Measurements from ENCODE around the gene PCDHGA12. TPM values are rescaled to one million over a fixed set of nuclear protein-coding genes. Genes with fewer than 3 reads are reported as not detected.

PCDHGA12 gene
- polyA plus RNA-seq, 1 donor (not counting 4 experiments of a cell fraction or from before 2014, with no cell fraction given) = 0.69 TPM

- no peak for FAIRE-seq
- H2AFZ ChIP-seq (ENCODE audit: control insufficient read depth, low read length) = no peak overlapping the region
- no peaks in the 10 kb centered on the region for H3K36me3 ChIP-seq (ENCODE audit: control insufficient read depth in 2 of 2, extremely low read depth in 1 of 2, insufficient read depth in 2 of 2, low read length in 2 of 2)
- no peaks in the 10 kb centered on the region for H3K9me1 ChIP-seq (ENCODE audit: control insufficient read depth, extremely low read depth, insufficient read depth, low read length)
- dilution Hi-C loops (cut with MboI; ENCODE audit: extremely low pct_ligation_motif_present, low sequenced_read_pairs) = no loop called here
- H3K27me3 ChIP-seq (ENCODE audit: control insufficient read depth, extremely low read depth, insufficient read depth, low read length) = peaks cover 11% of the 10 kb centered on the region
- no peak overlapping the region for H3K4me3 ChIP-seq (ENCODE audit: control insufficient read depth in 2 of 3, extremely low read depth in 1 of 3, insufficient read depth in 2 of 3, low read depth in 1 of 3, low read length in 3 of 3)
- H4K20me1 ChIP-seq (ENCODE audit: control insufficient read depth, extremely low read depth, insufficient read depth, low read length) = no peaks in the 10 kb centered on the region
- no peak for DNase-seq (ENCODE audit: low read depth, low spot score)
- no peak overlapping the region for H3K4me2 ChIP-seq (ENCODE audit: control insufficient read depth, extremely low read depth, insufficient read depth, low read depth, low read length)
- H3K79me2 ChIP-seq (ENCODE audit: control insufficient read depth, insufficient read depth, low read length) = no peaks in the 10 kb centered on the region
- H3K4me1 ChIP-seq (ENCODE audit: control insufficient read depth, extremely low read depth, insufficient read depth, low read length) = no peaks in the 10 kb centered on the region
- peaks cover 14% of the 10 kb centered on the region for H3K9me3 ChIP-seq (ENCODE audit: control insufficient read depth, low read depth, low read length)
- TF ChIP-seq CTCF (optimal IDR thresholded peaks at IDR 0.05 in 1 of 3, IDR thresholded peaks at IDR 0.05 in 1 of 3, conservative IDR thresholded peaks at IDR 0.05 in 1 of 3; ENCODE audit: extremely low read depth in 1 of 3, insufficient read depth in 2 of 3, low read length in 3 of 3) = no peak
- no peak for TF ChIP-seq EZH2 (IDR thresholded peaks at IDR 0.05; ENCODE audit: low read length)
- H3K9ac ChIP-seq (ENCODE audit: control insufficient read depth, extremely low read depth, insufficient read depth, low read length) = no peak overlapping the region
- no peak overlapping the region for H3K27ac ChIP-seq (ENCODE audit: control insufficient read depth, insufficient read depth, low read length)
Observed at GRCh38 chr5:141434006-141434405, 3.7 kb downstream of the PCDHGA12 start.

GRCh38 chr5:141437221-141437620, 6.9 kb downstream of the PCDHGA12 start:
- DNase-seq (ENCODE audit: low read depth, low spot score) = no peak
- Histone ChIP-seq H3K4me3 (ENCODE audit: control insufficient read depth in 2 of 3, extremely low read depth in 1 of 3, insufficient read depth in 2 of 3, low read depth in 1 of 3, low read length in 3 of 3) (no peak overlapping the region), H3K9ac (ENCODE audit: control insufficient read depth, extremely low read depth, insufficient read depth, low read length) (no peak overlapping the region), H3K79me2 (ENCODE audit: control insufficient read depth, insufficient read depth, low read length) (no peaks in the 10 kb centered on the region), H3K36me3 (ENCODE audit: control insufficient read depth in 2 of 2, extremely low read depth in 1 of 2, insufficient read depth in 2 of 2, low read length in 2 of 2) (no peaks in the 10 kb centered on the region), H2AFZ (ENCODE audit: control insufficient read depth, low read length) (no peak overlapping the region), H3K4me2 (ENCODE audit: control insufficient read depth, extremely low read depth, insufficient read depth, low read depth, low read length) (no peak overlapping the region), H3K9me1 (ENCODE audit: control insufficient read depth, extremely low read depth, insufficient read depth, low read length) (no peaks in the 10 kb centered on the region), H3K4me1 (ENCODE audit: control insufficient read depth, extremely low read depth, insufficient read depth, low read length) (no peaks in the 10 kb centered on the region), H4K20me1 (ENCODE audit: control insufficient read depth, extremely low read depth, insufficient read depth, low read length) (no peaks in the 10 kb centered on the region), H3K27ac (ENCODE audit: control insufficient read depth, insufficient read depth, low read length) (no peak overlapping the region), H3K9me3 (ENCODE audit: control insufficient read depth, low read depth, low read length) (peaks cover 11% of the 10 kb centered on the region), H3K27me3 (ENCODE audit: control insufficient read depth, extremely low read depth, insufficient read depth, low read length) (peaks cover under 1% of the 10 kb centered on the region)
- no peak for TF ChIP-seq CTCF (optimal IDR thresholded peaks at IDR 0.05 in 1 of 3, IDR thresholded peaks at IDR 0.05 in 1 of 3, conservative IDR thresholded peaks at IDR 0.05 in 1 of 3; ENCODE audit: extremely low read depth in 1 of 3, insufficient read depth in 2 of 3, low read length in 3 of 3)
- FAIRE-seq = no peak
- dilution Hi-C loops (cut with MboI; ENCODE audit: extremely low pct_ligation_motif_present, low sequenced_read_pairs) = no loop called here
